Endometrium (tissue), 2 donors: ENCODE data around the gene ARSB.

ENCODE experiments used
- FAIRE-seq: peaks from 2 replicates; lab custom pipeline; 2012; peaks lifted over from hg19 to GRCh38; lab: Jason Lieb, UNC
- donor health status: control.
- donor health status: control.

The ARSB gene

DNA sequence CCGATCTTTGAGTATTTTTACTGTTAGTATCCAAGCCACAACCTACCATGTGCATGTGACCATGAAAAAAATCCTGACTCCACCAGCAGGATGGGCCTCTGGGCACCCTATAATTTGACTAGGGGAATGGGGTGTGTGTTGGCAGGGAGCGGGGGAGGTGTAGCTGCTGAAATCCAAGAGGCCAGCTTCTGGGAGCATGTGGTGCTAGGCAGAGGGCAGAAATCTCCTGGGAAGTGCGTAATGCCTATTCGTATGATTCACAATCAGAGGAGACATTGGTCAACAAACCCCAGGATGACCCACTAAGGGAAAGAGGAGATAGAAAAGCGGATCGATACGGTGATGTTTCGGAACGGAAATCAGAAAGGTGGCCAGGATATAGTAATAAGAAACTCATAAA lies 149.9 kb downstream of the ARSB start:
- no peak for FAIRE-seq

DNA sequence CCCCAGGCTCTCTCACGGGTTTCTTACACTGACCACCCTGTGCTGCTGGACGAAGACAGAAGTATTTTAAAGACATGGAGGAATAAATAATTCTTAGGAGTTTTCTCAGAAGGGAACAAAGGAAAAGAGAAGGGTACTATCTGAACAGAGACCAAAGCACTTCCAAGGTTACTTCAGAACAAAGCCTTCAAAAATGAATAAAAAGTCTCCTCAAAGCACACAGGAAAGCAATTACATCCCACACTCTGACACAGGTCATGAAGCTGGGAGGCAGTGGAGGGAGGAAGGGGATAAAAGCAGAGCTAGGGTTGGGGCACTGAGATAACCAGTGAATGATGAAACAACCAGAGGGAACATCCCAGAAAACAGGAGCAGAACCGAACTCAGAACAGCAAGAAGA lies 151.8 kb downstream of the ARSB start:
- FAIRE-seq, result no peak

DNA sequence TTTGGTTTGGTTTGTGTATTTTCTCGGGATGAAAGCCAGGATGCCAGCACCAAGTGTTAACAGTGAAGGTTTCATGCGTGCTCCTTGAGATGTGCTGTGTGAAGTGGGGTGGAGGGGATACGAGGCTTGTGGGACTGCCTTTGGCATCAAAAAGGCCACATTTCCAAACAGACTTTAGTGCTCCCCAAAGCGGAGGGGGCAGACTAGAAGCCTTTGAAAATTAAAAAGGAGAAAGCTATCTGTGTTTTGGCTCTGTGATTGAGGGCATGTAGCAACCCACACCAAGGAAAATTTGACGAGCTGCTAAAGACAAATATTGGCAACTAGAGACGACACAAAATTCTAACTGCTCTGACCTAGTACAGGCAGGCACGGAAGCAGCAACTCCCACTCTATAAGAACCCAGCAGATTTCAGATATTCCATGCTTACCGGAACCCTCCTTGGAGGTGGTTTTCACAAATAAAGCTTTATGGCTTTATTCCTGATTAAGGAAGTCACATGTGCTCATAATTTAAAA lies 154.5 kb downstream of the ARSB start:
- FAIRE-seq, result no peak

DNA sequence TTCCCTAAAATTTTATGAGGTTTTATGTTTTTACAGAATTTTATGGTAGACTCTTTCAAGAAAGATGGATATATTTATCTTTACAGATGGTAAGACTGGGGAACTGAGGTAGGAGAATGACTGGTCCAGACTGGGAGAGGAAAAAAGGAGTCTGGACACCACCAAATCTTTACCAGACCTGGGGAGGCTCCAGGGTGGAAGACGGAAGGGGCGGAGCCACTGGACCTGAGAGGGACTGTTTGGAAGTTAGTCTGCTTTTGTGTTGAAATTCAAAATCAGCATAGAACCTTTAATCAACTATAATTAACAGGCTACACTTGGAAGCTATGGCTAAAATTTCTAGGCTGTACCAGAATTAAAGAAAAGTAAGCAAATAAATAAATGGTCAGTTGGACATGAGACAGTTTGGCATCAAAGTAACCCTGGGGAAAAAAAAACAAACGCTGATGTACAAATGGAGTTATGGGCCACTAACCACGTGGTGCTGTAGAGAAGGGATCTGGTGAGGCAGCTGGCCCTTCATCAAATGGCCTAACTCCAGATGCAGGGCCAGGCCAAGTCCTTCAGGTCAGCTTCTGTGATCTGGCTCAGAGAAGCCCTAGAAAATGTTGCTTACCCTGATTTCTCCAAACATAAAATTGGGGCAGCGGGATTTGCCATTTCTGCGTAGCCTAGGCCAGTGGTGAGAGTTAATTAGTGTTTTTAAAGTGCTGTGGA lies 155.1 kb downstream of the ARSB start:
- FAIRE-seq, result peak; percentile 95

DNA sequence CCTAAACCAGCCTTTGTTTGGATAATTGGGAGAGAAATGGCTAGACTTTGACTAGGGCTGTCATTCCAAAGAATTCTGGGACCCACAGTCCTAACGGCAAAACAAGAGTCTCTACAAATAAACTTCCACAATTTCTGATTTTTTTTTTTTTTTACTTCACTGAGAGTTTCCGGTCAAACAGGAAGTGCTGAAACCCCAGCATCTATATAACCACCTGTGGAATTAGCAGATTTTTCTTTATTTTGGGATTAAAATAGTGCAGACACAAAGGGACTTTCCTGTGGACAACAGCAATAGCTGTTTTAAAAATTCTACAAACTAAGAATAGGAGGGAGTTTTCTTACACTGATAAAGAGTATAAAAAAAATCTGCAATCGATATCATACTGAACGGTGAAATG lies 157.4 kb downstream of the ARSB start:
- no peak for FAIRE-seq

DNA sequence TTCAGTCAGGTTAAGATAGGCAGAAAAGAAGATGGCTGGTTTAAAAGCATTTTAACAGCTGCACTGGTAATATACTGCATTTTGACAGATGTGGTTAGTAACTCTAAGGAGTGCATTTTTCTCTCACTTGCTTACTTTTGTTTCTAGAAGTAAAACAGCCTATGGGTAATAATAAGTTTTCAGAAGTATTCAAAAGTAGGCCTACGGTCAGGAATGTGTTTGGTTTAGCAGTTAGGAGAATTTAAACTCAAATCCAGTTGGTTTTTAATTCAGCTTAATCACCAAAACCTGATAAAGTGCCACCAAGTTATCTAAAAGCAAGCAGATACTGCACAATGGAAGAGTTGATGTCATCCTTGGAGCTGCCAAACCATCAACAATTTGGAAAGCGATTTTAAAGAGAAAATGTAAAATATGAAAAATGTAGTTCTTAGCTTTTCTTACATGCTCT lies 160.3 kb downstream of the ARSB start:
- peak; percentile 79 for FAIRE-seq

DNA sequence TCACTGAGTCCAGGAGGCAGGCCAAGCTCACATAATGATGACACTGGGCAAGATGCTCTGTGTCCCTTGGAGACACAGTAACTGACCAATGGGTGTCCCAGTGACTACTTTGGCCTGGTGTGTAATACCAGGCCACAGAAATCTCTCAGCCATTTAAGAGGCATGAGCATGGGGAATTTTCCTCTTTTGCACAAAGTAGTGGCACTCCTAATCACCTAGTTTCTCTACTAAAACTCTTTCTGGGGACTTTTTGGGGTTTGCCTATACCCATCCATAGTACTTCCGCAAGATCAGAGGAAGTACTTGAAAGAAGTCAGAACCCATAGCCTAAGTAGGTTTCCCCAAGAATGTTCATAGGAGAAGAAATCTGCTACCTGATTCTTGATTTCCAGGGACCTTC lies 161.9 kb downstream of the ARSB start:
- FAIRE-seq, result no peak

DNA sequence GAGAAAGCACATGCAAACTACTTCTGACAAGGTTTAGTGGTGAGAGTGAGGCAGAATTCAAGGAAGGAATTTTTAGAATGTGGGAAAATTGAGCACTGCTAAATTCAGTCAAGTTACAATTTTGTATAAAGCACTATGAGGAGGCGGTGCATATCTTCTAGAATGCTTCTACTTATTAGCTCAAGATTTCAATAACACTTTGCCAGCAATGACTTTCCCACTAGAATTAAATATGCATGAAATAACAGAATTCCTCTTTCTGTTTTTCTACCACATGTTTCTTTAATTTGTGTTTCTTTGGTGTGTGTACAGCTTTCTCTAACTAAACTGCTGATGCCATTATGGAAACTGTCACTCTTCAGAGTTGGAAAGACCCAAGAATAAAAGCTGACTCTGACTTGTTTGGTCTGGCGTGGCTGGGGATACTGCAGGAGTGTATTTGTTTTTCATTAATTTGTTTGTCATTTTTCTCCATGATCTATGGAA lies 163.5 kb downstream of the ARSB start:
- FAIRE-seq, result no peak

DNA sequence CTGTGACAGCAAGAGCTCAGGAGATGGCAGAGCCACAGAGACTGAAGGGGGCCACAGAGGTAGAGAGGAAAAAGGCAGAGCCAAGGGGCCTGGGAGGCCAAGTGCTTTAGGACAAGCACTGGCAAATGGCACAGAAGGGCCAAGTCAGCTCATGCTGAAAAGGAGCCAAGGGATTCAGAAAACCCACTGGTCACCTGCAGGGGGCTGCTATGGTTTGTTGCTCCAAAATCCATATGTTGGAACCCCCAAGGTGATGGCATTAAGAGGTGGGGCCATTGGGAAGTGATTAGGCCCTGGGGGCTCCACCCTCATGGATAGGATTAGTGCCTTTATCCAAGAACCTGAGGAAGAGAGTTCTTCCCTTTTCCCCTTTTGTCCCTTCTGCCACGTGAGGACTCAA lies 165.4 kb downstream of the ARSB start:
- FAIRE-seq, result no peak

DNA sequence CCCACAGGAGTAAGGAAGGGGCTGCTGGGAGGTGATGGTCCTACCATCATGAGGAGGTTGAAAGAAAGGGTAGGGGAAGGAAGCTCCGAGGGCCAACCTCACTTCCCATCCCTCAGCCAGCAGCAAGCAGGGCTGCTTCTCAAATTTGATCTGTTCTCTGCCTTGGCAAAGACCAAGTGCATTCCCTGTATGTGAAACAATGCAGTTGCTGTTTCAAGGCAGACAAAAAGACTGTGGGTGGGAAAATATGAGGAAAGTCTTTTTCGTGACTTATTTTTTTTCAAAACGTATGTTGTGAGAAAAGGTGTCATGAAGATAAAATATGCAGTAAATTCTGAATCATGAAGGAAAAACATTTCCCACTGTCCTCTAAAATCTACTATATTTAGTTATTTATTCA lies 165.9 kb downstream of the ARSB start:
- FAIRE-seq, result no peak

DNA sequence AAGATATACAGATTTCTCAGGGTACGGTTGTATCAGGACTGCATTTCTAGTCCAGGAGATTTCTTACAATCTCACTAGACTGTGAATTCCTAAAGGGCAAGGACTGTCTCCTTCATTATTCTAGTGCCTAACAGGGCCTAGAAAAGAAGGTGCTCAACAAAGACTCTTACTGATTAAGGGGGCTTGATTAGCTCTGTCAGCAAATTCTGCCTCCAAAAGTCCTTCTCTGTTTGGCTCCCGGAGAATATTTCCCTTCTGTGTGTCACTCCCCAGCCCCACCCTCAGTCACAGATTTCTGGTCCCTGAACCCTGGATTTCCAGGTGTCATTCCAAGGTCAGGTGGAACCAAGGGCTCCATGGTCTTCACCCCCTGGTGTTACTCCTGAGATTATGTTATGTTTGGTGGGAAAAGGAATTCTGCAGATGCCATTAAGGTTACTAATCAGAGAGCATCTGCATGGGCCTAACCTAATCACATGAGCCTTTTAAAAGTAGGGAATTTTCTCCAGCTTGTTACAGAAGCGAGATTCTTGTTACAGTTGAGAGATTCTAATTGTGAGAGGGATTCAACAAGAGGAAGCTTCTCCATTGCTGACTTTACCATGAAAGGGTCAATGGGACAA lies 168.9 kb downstream of the ARSB start:
- no peak for FAIRE-seq

DNA sequence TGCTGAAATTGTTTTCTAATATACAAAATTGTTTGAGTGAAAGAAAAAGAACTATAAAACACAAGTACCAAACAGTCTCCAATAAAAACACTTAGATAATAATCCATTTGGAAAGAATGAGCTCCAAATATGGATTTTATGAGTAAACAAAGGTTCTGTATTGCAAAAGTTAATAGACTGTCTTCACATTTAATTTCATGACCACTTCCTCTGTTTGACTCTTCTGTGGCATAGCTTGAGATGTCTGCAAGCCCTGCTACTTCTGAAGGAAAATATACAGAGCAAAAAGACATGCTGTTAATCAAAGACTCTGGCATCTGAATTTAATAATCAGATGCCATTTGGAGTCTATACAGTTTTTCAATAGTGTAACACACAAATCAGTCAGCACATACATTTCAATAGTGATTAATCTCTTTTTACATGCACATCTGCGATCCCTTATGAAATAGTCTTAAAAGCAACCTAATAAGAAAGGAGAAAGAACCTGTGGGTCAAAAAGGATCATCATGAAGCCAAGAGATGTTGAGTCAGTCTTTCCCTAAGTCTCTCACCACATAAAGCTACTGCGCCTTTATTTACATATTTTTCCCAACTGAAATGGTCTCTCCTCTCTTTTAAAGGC lies 171.1 kb downstream of the ARSB start:
- FAIRE-seq, result peak; percentile 77

DNA sequence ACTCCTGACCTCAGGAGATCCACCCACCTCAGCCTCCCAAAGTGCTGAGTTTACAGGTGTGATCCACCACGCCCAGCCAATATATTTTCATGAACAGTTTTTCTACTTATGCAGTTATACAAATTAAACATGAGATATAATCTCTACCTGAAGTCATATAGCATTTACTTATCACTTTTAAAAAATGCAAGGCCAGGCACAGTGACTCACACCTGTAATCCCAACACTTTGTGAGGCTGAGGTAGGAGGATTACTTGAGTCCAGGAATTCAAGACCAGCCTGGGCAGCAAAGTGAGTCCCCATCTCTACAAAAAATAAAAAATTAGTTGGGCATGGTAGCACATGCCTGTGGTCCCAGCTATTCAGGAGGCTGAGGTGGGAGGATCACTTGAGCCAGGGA lies 171.8 kb downstream of the ARSB start:
- no peak for FAIRE-seq

DNA sequence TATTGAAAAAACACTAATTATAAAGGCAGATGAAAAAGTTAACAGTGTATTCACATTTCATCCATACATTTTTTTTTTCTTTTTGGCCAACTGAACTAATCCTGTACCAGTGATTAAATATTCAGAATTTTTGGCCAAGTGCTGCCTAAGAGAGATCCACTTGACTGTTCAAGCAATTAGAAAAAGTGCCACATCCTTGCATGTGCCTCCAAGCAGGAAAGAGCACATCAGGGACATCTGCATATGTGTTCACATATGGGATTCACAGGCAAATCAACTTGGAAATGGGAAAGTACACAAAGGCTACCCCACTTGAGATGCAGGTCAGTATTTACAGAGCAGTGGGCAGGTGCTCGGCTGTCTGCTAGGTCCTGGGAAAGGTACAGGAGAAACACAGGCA lies 173.2 kb downstream of the ARSB start:
- FAIRE-seq, result no peak

DNA sequence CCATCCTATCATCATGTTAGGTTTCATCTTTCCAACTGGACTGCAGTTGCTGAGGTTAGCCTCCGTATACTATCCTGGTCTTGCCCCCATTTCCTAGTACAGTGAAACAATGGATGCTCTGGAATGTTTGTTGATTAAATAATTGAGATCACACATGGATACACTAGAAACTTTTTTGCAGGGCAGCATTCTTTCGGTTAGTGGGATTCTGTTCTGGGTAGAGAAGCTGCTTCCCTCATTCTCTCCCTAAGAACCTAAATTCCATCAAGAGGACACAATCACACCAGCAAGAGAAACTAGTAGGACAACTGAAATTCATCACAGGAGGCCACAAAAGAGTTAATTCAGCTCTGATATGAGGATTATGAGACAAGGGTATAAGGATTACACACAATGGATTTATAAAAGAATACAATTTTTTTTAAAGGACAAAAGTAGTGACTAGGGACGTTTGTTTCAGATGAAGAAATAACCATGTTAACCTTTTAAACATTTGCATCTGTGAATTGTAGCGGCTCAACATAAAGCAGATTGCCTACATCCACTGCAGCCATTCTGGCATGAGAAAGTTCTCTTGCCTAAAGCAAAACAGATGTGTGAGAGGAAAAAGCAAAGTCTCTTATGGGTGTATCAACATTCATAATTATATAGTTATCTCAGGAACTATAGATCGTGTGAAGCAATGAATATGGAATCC lies 173.8 kb downstream of the ARSB start:
- no peak for FAIRE-seq

DNA sequence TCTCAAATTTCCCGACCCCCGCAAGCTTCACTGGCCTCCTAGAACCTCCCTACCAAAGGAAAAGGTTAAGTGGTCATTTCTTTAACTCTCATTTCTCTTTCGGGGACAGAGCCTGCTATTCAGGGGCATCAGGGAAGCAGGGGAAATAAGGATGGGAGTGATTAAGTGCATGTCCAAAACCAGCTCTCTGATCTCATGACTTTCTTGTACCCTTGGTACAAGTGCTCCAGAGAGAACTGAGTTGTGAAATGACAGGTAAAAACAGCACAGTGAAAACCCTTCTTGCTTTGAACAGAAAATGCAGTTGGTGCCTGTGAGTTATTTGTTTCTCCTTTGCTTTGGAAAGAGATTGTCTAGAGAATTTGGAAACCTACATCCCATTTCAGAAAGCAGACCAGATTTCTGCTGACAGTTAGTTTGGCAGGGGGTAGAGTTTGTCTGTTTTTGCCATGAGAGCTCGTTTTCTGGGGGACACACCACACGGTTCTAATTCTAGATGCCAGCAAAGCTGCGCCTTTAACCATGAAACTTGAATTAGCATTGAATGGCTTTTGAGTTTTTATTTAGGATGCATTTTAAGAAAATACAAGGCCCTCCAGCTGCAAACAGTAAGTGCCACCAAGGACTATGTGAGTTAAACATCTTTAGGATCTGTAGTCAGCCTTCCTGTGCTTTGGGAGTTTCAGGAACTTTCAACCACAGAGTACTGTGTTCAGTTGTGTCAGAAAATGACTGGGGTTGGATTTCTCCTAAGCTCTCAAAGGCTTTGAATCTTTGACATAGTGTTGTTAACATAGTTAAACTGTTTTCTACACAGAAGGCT lies 174.8 kb downstream of the ARSB start:
- no peak for FAIRE-seq

DNA sequence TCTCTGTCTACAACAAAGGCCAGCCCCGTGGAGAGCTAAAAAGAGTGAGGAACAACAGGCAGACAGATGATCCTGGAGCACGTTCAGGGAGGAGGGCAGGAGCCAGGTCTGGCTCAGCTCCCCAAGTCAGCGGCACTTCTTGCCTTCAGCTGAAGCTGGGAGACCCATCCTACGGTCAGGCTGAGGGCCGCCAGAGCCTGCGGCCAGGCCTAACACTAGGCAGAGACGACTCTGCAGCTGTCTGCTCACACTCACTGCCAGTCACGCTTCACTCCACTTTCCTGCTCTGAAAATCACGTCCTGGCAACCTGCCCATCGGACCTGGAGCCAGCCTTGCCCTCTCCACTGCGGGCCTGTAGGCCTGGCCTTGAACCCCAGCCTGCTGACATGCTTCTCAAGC lies 175.7 kb downstream of the ARSB start:
- no peak for FAIRE-seq

DNA sequence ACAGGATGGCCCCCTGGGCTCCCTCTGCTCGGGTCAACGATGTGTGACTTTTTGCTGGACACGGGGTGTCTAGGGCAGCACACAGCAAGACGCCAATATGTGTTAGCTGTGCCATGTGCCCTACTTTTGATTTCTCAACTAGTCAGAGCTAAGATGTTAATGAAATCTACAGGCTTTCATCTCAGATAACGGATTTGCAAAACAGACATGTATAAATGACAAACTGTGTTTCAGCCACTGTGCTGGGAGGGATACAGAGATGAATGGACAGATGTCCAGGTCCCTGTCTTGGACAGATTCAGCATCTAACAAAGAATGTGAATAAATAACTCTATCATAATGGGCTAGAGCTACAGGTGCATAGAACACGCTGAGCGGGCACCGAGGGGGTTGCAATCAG lies 176.3 kb downstream of the ARSB start:
- FAIRE-seq, result no peak

DNA sequence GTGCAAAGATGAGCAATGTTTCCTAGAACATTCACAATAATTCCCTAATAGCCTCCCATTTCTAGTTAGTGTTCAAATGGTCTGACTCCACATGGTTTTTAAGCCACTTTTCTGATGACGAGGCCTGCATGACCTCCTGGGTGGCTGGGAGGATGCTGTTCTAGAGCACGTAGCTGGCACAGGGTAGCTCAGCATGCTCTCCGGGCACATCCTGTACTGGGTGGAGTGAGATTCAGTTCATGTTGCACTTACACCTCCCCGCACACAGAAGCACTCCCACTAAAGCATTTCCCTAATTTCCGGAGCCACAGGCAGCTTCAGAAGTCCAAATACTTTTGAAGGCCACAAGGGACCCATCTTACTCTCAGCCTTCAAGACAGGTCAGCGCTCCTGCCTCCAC lies 176.7 kb downstream of the ARSB start:
- no peak for FAIRE-seq

DNA sequence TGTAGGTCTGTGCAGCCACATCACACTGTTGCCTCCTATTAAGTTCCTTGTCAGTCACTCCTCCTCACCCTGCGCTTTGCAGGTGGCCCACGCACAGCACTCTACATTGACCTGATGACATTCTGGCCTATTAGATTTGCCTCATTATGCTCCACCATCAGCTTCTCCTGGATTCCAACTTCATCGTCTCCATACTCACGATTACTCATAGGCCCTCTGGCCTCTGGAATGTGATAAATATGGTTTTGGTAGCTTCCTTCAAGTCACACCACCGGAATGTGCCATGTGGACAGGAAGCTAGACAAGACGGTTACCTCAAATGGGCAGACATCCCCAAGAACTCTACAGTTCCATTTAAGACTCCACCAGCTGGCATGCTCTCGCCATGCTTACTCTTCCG lies 178.6 kb downstream of the ARSB start:
- no peak for FAIRE-seq

DNA sequence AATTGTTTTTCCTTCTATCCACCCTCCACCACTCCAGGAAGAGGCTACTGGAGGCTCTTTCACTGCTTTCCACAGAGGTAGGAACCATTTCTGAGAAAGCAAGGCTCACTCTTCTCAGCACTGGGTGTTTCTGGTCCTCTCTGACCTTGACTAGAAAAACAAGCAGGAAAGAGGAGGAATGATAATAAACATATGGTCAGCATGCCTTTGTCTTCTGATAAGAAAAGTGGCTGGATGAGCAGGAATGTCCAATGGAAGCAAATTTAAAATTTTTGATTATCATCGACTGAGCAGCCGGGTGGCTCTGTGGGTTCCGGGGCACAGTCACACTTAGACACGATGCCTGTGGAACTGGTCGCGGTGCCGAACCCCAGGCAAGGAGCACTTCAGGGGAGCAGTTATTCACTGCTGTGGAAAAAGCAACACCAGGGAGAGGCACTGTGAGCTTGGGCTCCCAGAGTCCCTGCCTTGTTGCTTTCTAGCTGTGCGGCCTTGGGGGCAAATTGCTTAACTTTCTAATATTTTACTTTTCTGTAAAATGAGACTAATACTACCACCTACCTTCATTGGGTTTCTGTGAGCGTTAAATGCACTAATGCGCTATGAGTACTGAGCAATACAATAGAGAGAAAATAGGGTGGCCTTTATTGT lies 179.5 kb downstream of the ARSB start:
- FAIRE-seq, result no peak
